ENCODE data around the gene CACNA2D4.
A peak's percentile ranks its signal among the peaks of the same experiment; 100 is the strongest.

Gene CACNA2D4

GRCh38 chr12:1811281-1811947, 107.0 kb downstream of the CACNA2D4 start:
- DNase-seq = no peak

DNA sequence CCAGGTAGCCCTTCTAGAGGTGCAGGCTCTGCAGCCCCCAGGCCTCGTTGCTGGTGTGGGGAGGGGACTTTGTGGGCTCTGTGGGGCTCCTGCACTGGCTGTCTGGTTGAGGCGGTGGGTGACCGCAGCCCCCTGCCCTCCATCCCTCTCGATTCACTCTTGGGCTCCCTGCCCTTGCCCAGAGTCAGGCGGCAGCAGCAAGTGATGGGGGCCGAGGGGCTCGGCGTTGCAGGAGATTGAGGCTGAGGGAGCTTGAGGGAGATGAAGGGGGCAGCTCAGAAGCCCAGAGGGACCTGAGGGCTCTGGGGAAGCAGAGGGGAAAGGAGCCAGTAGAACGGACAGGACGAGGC, 107.5 kb downstream of the CACNA2D4 start:
- no peak for DNase-seq

DNA sequence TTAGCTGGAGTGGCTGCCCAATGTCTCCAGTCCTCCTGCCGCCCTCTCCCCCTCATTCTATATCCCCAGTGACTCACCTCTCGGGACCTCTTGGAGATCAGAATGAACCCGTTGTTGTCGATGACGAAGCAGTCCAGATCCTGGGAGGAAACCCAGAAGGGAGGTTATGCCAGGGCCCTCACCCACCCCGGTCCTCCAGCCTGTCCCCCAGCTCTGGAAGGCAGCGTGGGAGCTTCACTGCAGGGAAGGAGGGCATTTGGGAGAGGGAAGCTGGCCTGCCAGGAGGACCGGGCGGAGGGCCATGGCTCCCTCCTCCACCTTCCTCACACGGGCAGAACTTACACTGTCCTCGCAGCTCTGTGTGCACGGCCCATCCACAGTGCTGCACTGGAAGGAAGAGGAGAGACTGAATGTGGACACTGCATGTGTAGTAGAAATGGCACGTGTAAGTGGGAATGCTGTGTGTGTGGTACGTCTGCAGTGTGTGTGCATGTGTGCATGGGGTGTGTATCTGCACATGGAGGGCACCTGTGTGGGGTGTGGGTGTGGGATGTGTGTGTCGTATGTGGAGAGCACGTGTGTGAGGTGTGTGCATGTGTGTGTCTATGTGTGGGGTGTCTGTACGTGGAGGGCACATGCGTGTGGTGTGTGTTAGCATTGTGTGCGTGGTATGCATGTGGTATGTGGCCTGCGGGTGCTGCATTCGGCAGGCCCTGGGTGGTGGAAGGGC, 108.1 kb downstream of the CACNA2D4 start:
- no peak for DNase-seq

GRCh38 chr12:1809591-1810190, 108.8 kb downstream of the CACNA2D4 start:
- DNase-seq = no peak

- DNase-seq = no peak
Measured at GRCh38 chr12:1808798-1809480, 109.5 kb downstream of the CACNA2D4 start.

DNA sequence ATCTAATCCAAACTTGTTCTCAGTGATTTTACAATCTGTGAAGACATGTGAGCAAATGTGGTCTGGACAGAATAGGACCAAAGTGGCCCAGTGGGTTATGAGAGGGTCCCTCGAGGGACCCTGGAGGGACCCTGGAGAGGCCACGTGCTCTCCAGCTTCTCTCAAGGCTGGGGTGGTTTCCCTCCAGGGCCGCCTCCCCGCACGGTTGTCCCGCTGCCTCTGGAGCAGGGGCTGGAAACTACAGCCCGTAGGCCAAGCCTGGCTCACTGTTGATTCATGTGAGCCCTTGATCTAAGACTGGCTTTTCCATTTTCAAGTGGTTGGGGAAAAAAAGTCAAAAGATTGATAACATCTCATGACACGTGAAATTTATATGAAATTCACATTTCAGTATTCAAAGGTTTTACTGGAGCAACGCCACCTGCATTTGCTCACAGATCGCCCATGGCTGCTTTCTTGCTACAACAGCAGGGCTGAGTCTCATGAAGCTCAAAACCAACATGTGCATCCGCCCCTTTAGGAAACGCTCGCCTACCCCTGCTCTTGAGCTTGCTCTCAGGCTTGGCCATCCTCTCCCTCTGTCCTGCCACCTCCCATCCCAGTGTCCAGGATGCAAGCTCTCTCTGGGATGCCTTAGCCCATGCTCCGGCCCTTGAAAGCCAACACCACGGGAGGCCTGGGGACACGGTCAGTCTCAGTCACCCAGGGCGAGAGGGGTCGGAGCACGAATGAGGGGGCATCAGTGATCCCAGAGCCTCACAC, 110.2 kb downstream of the CACNA2D4 start:
- DNase-seq = no peak

- DNase-seq = no peak
Measured at GRCh38 chr12:1807087-1807860, 111.2 kb downstream of the CACNA2D4 start.

DNA sequence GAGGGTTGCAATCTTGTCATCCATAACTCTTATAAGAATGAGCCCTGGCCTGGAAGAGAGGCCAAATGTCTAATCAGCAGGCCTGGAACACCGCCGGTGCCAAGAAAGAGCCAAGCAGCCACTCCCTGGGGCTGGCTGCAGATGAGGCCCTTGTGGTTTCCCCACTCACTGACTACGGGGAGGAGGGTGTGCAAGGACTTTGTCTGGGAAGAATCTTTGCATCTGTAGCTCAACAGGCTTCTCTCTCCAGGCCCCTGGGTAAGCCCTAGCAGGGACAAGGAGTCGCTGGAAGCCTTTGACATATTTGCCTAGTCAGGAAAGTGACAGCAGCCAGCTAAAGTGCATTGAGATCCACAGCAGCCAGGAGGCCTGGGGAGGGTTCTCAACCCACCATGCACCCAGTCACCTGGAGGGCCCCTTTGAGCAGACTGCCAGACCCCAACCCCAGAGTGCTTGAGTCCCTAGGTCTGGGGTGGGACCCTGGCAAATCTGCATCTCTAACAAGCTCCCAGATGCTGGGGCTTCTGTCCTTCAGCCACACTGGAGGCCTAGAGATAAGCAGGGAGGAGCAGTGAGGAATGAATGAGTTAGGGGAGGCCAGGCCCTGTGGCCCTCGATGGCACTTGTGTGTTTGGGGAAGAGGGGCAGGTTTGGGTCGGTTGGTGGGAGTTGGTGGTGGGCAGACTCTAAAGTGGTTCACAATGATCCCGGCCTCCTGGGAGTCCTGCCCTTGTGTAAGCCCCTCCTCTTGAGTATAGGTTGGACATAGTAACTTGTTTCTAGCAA, 112.0 kb downstream of the CACNA2D4 start:
- no peak for DNase-seq

DNA sequence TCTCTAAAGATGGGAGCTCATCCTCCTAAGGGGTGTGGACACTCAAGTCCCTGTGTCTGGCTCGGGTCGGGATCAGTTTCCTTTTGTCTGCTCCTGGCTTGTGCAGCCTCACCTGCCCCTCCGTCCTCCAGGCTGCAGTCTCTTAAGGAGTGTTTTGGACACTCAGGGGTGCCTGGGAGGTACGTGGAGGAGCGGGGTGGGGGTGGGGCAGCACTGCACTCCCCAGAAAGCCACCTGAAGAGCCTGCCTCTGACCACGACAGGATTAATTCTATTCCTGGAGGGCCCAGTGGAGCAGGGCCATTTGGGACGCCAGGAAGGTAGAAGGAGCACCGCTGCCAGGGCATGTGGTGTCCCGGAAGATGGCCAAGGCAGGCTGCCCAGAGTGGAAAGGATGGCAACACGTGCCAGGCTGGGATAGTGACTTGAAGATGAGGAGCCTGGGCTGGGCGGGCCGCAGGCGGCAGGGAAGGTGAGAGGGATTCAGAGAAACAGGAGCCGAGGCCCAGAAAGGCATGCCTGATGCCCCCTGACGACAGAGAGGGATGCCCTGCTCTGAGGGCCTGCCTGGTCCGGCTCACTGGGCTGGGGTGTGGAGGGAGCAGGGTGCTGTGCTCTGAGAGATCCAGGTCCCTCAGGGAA, 112.9 kb downstream of the CACNA2D4 start:
- DNase-seq = no peak

- DNase-seq = peak; percentile 87
Measured at GRCh38 chr12:1804545-1805332, 113.7 kb downstream of the CACNA2D4 start.

- no peak for DNase-seq
Measured at GRCh38 chr12:1803736-1804135, 114.7 kb downstream of the CACNA2D4 start.

- DNase-seq = no peak
Measured at GRCh38 chr12:1801303-1801975, 117.0 kb downstream of the CACNA2D4 start.

- DNase-seq = peak; percentile 48
Measured at GRCh38 chr12:1800401-1801302, 117.8 kb downstream of the CACNA2D4 start.

DNA sequence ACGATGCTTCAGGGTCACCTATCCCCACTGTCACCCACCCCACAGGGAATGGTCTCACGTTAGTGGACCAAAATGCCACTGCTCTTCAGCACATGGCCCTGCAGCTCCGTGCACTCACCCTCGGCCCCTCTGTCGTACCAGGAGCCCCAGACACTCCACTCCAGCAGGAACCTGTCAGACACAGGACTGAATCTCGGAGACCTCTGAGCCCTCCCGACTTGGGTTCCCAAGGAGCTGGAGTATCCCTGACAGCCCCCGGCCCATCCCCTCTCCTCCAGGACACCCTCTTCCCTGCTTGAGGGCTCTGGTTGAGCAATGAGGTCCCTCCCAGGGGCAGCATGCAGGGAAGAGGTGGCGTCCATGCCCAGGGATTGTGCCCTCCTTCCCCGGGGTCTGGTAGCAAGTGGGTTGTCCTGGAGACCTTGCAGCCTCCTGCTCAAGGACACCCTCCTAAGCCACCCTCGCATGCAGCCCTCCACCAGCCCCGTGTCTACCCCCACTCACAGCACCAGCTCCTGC, 118.5 kb downstream of the CACNA2D4 start:
- peak; percentile 47 for DNase-seq

GRCh38 chr12:1799051-1799881, 119.2 kb downstream of the CACNA2D4 start:
- DNase-seq = peak; percentile 48

GRCh38 chr12:1798641-1799020, 119.8 kb downstream of the CACNA2D4 start:
- DNase-seq = peak; percentile 52

All from activated CD8-positive, alpha-beta memory T cell treated with anti-CD3 and anti-CD28 coated beads, Interleukin-2, amount 50 U/mL, for 48 hours (primary cell).